ENCODE measurements around the gene ARSK.

ARSK gene

GRCh38 chr5:95620030-95620869, 65.3 kb downstream of the ARSK start, which contains the start of gene GPR150:
Gene GPR150 (plus strand): TSS chr5:95620087. CDS start chr5:95620276, 189 bp downstream.
- no peaks in the 10 kb centered on the region for H3K9me3 ChIP-seq (ENCODE audit: low read depth, low read length)
- no peaks in the 10 kb centered on the region for H3K36me3 ChIP-seq (ENCODE audit: insufficient read depth, low read length)
- H3K4me3 ChIP-seq = no peak within 1 kb of the TSS
- TF ChIP-seq FOXP2 (optimal IDR thresholded peaks at IDR 0.05; ENCODE audit: control extremely low read depth, extremely low read length, insufficient read depth) = no peak
- TF ChIP-seq EZH2 (IDR thresholded peaks at IDR 0.05) = no peak
- no peak for TF ChIP-seq POLR2AphosphoS5 (IDR thresholded peaks at IDR 0.05; ENCODE audit: borderline replicate concordance, low read depth, low read length)
- DNase-seq (ENCODE audit: low read depth, low spot score) = no peak
- H3K27ac ChIP-seq = no peak within 1 kb of the TSS
- H3K9ac ChIP-seq (ENCODE audit: insufficient read length) = no peak within 1 kb of the TSS

DNA sequence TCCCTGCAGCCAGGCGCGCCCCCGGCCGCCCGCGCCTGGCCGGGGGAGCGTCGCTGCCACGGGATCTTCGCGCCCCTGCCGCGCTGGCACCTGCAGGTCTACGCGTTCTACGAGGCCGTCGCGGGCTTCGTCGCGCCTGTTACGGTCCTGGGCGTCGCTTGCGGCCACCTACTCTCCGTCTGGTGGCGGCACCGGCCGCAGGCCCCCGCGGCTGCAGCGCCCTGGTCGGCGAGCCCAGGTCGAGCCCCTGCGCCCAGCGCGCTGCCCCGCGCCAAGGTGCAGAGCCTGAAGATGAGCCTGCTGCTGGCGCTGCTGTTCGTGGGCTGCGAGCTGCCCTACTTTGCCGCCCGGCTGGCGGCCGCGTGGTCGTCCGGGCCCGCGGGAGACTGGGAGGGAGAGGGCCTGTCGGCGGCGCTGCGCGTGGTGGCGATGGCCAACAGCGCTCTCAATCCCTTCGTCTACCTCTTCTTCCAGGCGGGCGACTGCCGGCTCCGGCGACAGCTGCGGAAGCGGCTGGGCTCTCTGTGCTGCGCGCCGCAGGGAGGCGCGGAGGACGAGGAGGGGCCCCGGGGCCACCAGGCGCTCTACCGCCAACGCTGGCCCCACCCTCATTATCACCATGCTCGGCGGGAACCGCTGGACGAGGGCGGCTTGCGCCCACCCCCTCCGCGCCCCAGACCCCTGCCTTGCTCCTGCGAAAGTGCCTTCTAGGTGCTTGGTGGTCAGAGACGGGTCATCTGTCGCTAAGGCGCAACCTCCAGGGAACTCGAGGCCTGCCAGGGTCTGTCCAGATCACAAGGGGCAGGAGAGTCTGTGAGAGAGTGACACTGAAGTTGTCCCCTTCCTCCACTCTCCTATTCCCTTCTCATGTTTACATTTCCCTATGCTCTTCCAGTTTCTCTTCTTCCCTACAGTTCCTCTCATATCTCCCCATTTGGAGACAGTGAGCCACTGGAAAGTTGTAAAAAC, 66.3 kb downstream of the ARSK start:
- H3K9ac ChIP-seq (ENCODE audit: insufficient read length) = no peak overlapping the region
- TF ChIP-seq FOXP2 (optimal IDR thresholded peaks at IDR 0.05; ENCODE audit: control extremely low read depth, extremely low read length, insufficient read depth) = no peak
- TF ChIP-seq POLR2AphosphoS5 (IDR thresholded peaks at IDR 0.05; ENCODE audit: borderline replicate concordance, low read depth, low read length) = no peak
- no peak for TF ChIP-seq EZH2 (IDR thresholded peaks at IDR 0.05)
- H3K36me3 ChIP-seq (ENCODE audit: insufficient read depth, low read length) = no peaks in the 10 kb centered on the region
- no peak overlapping the region for H3K4me3 ChIP-seq
- H3K27ac ChIP-seq = no peak overlapping the region
- no peak for DNase-seq (ENCODE audit: low read depth, low spot score)
- no peaks in the 10 kb centered on the region for H3K9me3 ChIP-seq (ENCODE audit: low read depth, low read length)

DNA sequence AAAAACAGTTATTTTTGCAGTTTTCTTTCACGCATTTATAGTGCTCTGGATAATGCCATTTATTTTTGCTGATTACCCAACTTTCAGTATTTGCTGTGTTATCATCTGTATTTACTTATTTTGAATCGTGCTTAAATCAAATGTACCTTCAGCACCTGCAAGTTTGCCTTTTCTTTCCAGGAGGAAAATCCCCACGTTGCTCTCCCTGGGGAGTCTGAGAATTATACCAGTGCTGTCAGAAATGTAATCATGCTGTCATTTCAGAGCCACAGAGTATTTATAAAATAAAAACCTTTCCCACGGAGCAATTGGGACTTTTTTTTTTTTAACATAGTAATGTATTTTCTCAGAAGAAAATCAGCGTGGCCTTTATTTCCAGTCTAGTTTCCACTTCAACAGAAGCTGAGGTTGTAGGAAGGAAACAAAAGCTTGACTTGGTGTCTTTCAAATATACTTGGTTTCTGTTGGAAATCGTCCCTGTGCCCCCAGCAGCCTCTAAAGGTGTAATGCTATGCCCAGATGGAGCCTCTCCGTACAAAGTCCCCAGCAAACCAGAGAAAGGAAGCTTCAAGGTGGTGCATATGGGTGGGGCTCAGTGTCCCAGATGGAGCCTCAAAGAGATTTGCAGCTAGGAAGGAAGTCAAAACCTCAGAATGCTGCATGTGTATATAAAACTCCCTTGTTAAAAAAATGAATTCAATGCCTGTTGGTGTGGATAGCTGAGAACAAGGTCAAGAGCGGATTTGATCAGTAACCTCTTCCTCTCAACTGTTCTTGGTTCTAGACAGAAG, 67.1 kb downstream of the ARSK start:
- Histone ChIP-seq H3K27ac (no peak overlapping the region), H3K9me3 (ENCODE audit: low read depth, low read length) (no peaks in the 10 kb centered on the region), H3K9ac (ENCODE audit: insufficient read length) (no peak overlapping the region), H3K4me3 (no peak overlapping the region), H3K36me3 (ENCODE audit: insufficient read depth, low read length) (no peaks in the 10 kb centered on the region)
- TF ChIP-seq FOXP2 (optimal IDR thresholded peaks at IDR 0.05; ENCODE audit: control extremely low read depth, extremely low read length, insufficient read depth) = no peak
- TF ChIP-seq POLR2AphosphoS5 (IDR thresholded peaks at IDR 0.05; ENCODE audit: borderline replicate concordance, low read depth, low read length) = no peak
- TF ChIP-seq EZH2 (IDR thresholded peaks at IDR 0.05) = no peak
- DNase-seq (ENCODE audit: low read depth, low spot score) = no peak

- Histone ChIP-seq H3K27ac (no peak overlapping the region), H3K9me3 (ENCODE audit: low read depth, low read length) (no peaks in the 10 kb centered on the region), H3K4me3 (no peak overlapping the region), H3K9ac (ENCODE audit: insufficient read length) (no peak overlapping the region), H3K36me3 (ENCODE audit: insufficient read depth, low read length) (no peaks in the 10 kb centered on the region)
- TF ChIP-seq FOXP2 (optimal IDR thresholded peaks at IDR 0.05; ENCODE audit: control extremely low read depth, extremely low read length, insufficient read depth) (no peak), POLR2AphosphoS5 (IDR thresholded peaks at IDR 0.05; ENCODE audit: borderline replicate concordance, low read depth, low read length) (no peak), EZH2 (IDR thresholded peaks at IDR 0.05) (no peak)
- no peak for DNase-seq (ENCODE audit: low read depth, low spot score)
These were observed 68.8 kb downstream of the ARSK start for GRCh38 chr5:95623706-95624105.

DNA sequence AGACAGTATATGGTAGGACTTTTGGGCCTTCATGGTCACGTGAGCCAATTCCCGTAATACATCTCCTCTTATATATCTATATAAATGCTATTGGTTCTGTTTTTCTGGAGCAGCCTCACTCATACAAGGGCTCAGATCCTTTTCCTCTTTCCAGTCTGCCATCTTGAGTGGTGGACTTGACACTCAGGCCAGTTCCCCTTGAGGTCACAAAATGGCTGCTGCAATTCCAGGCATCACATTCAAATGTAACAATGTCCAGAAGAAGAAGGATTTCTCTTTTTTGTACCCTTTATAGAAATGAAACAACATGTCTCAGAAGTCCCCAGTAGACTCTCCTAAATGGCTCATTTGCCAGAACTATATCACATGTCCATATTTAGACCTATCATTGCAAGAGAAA, 69.5 kb downstream of the ARSK start:
- no peak for TF ChIP-seq EZH2 (IDR thresholded peaks at IDR 0.05)
- no peak for TF ChIP-seq FOXP2 (optimal IDR thresholded peaks at IDR 0.05; ENCODE audit: control extremely low read depth, extremely low read length, insufficient read depth)
- no peak for TF ChIP-seq POLR2AphosphoS5 (IDR thresholded peaks at IDR 0.05; ENCODE audit: borderline replicate concordance, low read depth, low read length)
- Histone ChIP-seq H3K9me3 (ENCODE audit: low read depth, low read length) (no peaks in the 10 kb centered on the region), H3K36me3 (ENCODE audit: insufficient read depth, low read length) (no peaks in the 10 kb centered on the region), H3K9ac (ENCODE audit: insufficient read length) (no peak overlapping the region), H3K4me3 (no peak overlapping the region), H3K27ac (no peak overlapping the region)
- no peak for DNase-seq (ENCODE audit: low read depth, low spot score)

- no peaks in the 10 kb centered on the region for H3K9me3 ChIP-seq (ENCODE audit: low read depth, low read length)
- H3K4me3 ChIP-seq = no peak overlapping the region
- no peaks in the 10 kb centered on the region for H3K36me3 ChIP-seq (ENCODE audit: insufficient read depth, low read length)
- H3K27ac ChIP-seq = no peak overlapping the region
- DNase-seq (ENCODE audit: low read depth, low spot score) = no peak
- TF ChIP-seq EZH2 (IDR thresholded peaks at IDR 0.05) (no peak), POLR2AphosphoS5 (IDR thresholded peaks at IDR 0.05; ENCODE audit: borderline replicate concordance, low read depth, low read length) (no peak), FOXP2 (optimal IDR thresholded peaks at IDR 0.05; ENCODE audit: control extremely low read depth, extremely low read length, insufficient read depth) (no peak)
- no peak overlapping the region for H3K9ac ChIP-seq (ENCODE audit: insufficient read length)
These were observed 71.8 kb downstream of the ARSK start for GRCh38 chr5:95626701-95627100.

GRCh38 chr5:95627971-95628810, 73.3 kb downstream of the ARSK start:
- no peak for DNase-seq (ENCODE audit: low read depth, low spot score)
- Histone ChIP-seq H3K36me3 (ENCODE audit: insufficient read depth, low read length) (no peaks in the 10 kb centered on the region), H3K4me3 (no peak overlapping the region), H3K9ac (ENCODE audit: insufficient read length) (no peak overlapping the region), H3K27ac (no peak overlapping the region), H3K9me3 (ENCODE audit: low read depth, low read length) (no peaks in the 10 kb centered on the region)
- TF ChIP-seq EZH2 (IDR thresholded peaks at IDR 0.05) (no peak), POLR2AphosphoS5 (IDR thresholded peaks at IDR 0.05; ENCODE audit: borderline replicate concordance, low read depth, low read length) (no peak), FOXP2 (optimal IDR thresholded peaks at IDR 0.05; ENCODE audit: control extremely low read depth, extremely low read length, insufficient read depth) (no peak)
